ENCODE data around the gene LIMK2. TPM values are rescaled to one million over a fixed set of nuclear protein-coding genes. Genes with fewer than 3 reads are reported as not detected.
"Not testable (repeated sequence)": the region's sequence is repeated elsewhere in the genome, so short reads cannot be mapped to it uniquely, and the experiment has no call there.

LIMK2 gene
- 49.9 and 58.0 TPM in 2 replicates for total RNA-seq (2014; rRNA removed; shearing (Covaris generic))

DNA sequence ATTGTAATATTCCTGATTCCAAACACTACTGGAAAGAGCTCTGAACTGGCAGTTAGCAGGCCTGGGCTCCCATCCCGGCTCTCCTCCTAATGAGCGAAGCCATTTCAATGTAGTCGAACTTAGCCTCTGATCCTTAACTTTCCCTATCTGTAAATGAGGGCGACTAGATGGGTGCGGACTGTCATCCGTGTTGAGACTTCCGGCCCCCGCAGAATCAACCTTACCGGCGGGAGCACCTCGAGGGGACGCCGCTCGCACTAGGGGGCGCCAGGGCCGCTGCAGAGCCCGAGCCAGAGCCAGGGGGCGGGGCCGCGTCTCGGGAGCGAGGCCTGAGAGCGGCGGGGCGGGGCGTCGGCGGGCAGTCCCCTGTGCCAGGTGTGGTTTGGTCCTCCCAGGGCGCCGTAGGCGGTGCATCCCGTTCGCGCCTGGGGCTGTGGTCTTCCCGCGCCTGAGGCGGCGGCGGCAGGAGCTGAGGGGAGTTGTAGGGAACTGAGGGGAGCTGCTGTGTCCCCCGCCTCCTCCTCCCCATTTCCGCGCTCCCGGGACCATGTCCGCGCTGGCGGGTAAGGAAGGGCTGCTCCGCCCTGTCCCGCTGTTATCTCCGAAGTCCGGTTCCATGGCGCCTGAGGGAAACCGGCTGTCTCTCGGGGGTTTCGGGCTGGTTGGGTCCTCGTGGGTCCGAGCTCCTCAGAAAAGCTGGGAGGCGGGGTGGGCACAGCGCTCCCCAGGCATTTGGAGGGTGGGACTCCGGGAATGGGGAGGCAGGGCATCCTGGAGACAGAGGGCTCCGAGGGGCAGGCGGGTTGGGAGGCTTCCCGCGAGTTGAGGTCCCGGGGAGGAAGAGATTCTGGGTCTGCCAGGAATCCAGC is at the start of gene LIMK2:
TSS of gene LIMK2 (plus strand) at position 437 of the 869 bp plus-strand sequence. CDS start at position 548, 111 bp downstream.
- DNase-seq (ENCODE audit: low spot score), result peak; percentile 87
- in situ Hi-C loops (cut with HindIII; ENCODE audit: low sequenced_read_pairs), result no loop called here

DNA sequence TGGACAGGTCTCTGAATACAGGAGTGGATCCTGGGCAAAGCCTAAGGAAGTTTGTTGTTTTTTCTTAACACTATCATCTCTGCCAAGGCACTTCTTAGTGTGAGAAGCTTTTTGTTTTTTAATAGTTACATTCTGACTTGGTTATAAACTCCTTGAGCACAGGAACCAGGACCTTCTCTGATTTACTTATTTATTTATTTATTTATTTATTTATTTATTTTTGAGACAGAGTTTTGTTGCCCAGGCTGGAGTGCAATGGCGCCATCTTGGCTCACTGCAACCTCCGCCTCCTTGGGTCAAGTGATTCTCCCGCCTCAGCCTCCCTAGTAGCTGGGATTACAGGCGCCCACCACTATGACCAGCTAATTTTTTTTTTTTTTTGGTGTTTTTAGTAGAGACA is 41.1 kb upstream of the LIMK2 start:
- in situ Hi-C loops (cut with HindIII; ENCODE audit: low sequenced_read_pairs), result loop anchor here (5.0 kb wide), 1 partner anchor 54 kb away; no protein-coding TSS in a partner anchor
- DNase-seq (ENCODE audit: low spot score), result no peak

DNA sequence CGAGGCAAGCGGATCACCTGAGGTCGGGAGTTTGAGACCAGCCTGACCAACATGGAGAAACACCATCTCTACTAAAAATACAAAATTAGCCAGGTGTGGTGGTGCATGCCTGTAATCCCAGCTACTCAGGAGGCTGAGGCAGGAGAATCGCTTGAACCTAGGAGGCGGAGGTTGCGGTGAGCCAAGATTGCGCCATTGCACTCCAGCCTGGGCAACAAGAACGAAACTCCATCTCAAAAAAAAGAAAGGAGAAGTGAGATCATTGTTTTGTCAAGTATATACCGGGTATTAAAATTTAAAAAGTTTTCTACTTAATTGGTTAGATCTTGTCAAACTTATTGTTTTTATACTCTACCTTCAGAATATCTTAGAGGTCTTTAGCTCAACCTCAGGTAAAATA is 40.4 kb upstream of the LIMK2 start:
- in situ Hi-C loops (cut with HindIII; ENCODE audit: low sequenced_read_pairs), result loop anchor here (5.0 kb wide), 1 partner anchor 54 kb away; no protein-coding TSS in a partner anchor
- DNase-seq (ENCODE audit: low spot score), result not testable (repeated sequence)

DNA sequence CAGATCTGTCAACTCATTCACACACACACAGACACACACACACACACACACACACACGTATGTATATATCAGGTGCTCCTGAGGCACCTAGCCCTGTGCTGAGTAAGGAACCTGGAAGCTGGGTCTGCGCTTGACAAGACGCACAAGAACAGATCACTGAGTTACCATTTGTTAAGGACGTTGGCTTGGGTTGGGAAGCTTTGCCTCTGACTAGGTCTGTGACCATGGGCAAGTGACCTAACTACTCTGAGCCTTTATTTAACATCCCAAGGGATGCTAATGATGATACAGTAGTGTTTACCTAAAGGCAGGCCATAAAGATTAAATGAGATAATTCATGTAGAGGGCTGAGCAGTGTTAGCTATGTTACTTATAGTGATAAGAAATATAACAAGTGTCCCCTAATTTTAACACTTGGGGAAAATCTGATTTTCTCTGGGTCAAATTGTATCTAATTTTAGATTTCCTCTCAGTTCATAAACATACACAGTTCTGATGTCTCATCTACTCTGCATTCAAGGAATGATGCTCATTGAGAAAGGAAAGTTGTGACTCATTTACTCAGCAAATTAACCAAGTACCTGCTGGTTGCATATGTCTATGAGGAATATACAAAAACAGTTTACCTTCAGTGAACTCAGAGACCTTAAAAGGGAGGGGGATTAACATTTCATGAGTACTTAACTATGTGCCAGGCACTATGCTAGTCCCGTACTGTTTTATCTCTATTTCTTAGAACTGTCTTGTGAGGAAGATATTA is 38.5 kb upstream of the LIMK2 start:
- DNase-seq (ENCODE audit: low spot score), result no peak
- in situ Hi-C loops (cut with HindIII; ENCODE audit: low sequenced_read_pairs), result loop anchor here (5.0 kb wide), 1 partner anchor 56 kb away; no protein-coding TSS in a partner anchor

DNA sequence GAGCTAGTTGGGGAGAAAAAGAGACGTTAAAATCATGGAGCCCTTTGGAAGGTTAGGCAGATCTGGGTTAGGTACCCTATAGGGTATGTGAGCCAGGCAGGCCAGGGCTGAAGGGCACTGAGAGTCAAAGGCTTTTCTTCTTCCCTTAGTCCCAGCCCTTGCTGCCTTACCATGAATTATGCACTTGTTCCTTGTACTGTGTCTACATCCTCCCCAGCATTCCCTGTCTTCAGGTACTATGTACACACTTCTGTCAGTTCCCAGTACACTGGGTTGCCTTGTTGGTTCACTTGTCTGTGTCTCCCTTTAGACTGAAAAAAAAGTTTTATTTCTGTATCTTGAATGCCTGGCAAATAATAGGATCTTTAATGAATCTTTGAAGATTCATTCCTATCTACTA is 35.2 kb upstream of the LIMK2 start:
- in situ Hi-C loops (cut with HindIII; ENCODE audit: low sequenced_read_pairs), result no loop called here
- DNase-seq (ENCODE audit: low spot score), result no peak

DNA sequence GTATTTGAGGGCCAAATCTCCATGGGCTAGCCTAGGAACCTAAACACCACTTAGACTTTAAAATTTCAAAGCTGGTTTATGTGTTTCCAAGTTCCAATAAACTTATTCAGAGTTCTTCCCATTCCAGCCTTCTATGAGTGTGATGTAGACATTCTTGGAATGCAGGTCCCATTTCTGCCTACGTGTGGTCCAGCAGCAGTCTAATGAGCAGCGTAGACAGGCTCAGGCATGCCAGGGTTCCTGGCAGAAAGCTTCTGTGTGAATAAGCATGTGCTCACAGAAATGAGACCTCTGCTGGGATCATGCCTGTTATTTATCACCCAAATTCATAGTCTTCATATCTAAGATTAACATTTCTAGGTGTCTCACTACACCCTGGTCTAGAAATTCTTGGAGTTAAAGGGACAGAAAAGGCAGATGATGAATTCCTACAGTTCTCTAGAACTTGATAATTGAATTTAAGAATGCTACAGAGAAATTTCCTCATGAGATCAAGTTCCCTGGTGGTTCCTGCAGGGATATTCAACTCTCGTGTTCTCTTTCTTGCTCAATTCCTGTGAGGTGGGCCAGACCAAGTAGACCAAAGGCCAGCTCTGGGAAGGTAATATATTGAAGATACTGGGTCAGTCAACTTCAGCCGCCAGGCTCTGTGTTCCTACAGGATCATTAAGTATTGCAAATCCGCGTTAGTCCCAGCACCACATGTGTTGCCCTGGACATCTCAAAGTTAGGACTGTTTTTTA is 34.5 kb upstream of the LIMK2 start:
- DNase-seq (ENCODE audit: low spot score), result no peak
- in situ Hi-C loops (cut with HindIII; ENCODE audit: low sequenced_read_pairs), result no loop called here

DNA sequence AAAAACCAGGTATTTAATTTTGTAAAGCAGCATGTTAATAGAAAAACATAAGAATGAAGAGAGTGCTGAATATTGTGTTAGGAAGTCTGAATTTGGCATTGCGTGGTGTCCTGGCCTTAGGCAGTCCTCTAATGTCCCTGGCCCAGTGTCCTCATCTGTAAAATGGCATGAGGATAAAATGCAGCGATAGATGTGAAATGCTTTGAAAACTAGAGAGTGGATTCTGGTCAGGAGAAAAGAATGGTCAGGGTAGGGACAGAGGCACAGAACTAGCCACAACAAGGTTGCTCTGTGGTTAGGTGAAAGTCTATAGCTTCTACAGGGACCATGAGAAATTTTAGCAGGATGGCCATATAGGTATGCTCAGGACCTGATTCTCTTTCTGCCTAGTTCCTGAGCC is 33.2 kb upstream of the LIMK2 start:
- DNase-seq (ENCODE audit: low spot score), result no peak
- in situ Hi-C loops (cut with HindIII; ENCODE audit: low sequenced_read_pairs), result no loop called here

DNA sequence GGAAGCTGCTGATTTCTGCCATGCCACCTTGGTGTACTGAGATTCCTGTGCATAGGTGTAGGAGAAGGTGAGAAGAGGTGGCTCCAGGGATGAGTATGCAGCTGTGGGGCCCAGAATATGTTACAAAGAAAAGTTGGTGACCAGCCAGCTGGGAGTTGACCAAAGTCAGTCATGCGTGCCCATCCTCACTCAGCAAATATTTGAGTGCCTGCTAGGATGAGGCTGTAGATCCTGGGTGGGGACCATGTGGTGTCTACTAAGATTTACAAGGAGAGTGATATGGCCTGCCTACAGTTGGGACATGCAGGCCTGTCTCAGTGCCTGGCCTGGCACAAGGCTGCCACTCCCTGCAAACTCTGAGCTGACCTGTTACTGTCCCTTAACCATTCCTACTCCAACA is 32.8 kb upstream of the LIMK2 start:
- in situ Hi-C loops (cut with HindIII; ENCODE audit: low sequenced_read_pairs), result no loop called here
- DNase-seq (ENCODE audit: low spot score), result no peak

DNA sequence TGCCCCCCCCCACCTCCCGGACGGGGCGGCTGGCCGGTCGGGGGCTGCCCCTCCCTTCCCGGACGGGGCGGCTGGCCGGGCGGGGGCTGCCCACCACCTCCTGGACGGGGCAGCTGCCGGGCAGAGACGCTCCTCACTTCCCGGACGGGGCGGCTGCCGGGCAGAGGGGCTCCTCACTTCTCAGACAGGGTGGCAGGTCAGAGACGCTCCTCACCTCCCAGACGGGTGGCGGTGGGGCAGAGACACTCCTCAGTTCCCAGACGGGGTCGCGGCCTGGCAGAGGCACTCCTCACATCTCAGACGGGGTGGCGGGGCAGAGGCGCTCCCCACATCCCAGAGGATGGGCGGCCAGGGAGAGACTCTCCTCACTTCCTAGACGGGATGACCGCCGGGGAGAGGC is 28.1 kb upstream of the LIMK2 start:
- in situ Hi-C loops (cut with HindIII; ENCODE audit: low sequenced_read_pairs), result no loop called here
- DNase-seq (ENCODE audit: low spot score), result no peak

DNA sequence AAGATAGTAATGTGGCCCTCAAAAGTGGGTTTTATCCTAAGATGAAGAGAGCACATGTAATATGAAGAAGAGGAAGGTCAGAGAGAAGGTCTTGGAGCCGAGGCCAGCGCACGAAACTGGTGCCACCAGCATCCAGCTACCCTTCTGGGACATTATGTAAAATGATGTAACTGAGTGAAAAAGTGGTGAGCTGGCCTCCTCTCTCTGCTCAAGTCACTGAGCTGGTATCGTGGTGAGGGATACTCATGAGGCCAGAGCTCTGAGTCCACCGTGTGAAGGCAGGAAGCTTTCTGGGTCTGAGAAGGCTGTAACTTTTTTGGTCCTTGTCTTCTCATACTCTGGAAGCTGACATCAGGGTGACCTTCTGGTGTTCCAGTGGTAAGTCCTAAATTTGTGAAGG is 27.0 kb upstream of the LIMK2 start:
- no peak for DNase-seq (ENCODE audit: low spot score)
- in situ Hi-C loops (cut with HindIII; ENCODE audit: low sequenced_read_pairs), result no loop called here

DNA sequence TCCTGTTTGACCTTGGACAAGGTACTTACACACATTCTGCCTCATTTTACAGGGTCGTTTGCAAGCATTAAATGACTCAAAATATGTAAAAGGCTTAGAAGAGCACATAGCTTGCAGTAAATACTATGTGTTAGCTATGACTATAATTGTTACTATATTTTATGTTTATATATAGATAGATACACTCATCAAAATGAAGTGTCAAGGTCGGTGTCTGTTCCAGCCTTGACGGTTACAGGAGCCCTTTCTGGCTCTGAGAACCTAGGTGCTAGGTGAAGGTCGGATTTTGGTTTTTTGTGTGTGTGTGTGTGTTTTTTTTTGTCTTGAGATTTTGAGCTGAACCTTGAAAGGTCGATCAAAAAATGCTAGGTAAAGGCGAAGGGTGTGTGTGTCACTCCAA is 24.5 kb upstream of the LIMK2 start:
- in situ Hi-C loops (cut with HindIII; ENCODE audit: low sequenced_read_pairs), result no loop called here
- DNase-seq (ENCODE audit: low spot score), result no peak

DNA sequence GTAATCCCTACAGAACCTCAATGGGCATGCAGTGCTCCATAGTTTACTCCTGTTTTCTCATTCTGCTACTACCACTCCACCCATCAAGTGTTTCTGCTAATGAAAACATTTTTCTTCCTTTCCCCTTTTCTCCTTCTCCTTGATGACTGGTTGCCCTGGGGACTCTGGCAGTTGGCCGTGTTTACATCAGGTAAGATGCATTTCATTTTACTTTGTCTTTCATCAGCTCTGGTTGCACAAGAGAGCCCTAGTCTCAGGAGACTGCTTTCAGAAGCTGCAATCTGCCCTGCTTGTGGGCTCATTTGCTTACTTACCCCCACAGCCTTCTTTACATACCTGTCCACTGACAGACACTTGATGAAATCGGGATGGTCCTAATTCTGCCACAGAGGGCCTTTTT is 19.6 kb upstream of the LIMK2 start:
- DNase-seq (ENCODE audit: low spot score), result no peak
- in situ Hi-C loops (cut with HindIII; ENCODE audit: low sequenced_read_pairs), result no loop called here

DNA sequence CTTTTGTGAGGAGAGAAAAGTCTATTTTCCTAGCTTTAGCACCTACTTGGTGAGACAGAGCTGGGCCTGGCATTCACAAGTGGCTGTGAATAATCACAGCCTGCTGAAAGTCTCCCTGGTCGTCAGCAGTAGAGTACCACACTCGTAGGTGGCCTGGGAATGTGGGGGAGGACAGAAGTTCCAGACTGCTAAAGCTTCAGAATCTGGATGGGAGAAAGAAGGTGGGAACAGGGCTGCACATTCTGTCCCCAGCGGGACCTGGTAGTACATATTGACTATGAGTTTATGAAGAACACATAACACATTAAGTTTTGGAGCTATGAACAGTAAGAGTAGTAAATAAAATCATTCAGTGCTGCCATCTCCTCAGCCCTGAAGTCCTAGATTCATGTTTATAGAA is 19.0 kb upstream of the LIMK2 start:
- in situ Hi-C loops (cut with HindIII; ENCODE audit: low sequenced_read_pairs), result no loop called here
- DNase-seq (ENCODE audit: low spot score), result no peak

DNA sequence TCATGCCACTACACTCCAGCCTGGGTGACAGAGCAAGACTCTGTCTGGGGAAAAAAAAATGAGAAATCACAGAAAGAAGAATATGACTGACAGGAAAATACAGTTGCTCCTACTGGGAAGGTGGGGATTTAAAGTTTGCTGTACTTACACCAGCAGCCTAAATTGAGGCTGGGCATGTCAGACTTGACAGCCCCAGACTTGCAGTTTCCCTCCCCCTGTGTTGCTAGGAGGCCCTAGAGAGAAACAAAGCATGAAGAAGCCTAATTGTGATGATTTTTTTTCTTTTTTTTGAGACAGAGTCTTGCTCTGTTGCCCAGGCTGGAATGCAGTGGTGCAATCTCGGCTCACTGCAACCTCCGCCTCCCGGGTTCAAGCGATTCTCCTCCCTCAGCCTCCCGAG is 17.4 kb upstream of the LIMK2 start:
- in situ Hi-C loops (cut with HindIII; ENCODE audit: low sequenced_read_pairs); DNase-seq (ENCODE audit: low spot score): not testable (repeated sequence)

DNA sequence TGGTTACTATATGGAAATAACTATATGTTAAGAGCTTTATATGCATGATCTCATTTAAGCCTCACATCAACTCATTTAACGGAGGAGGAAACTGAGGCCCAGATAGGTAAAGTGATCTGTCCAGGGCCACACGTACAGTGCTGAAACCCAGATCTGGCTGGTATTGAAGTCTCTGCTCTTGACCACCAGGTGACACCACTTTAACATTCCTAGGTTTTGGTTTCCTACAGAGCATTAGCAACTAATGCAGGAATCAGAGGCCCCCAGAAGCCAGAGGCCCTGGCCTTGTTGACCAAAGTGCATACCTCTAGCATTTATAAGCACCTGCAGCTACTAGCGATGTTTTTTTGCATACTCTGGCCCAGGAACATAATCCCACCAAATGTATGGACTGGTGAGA is 12.9 kb upstream of the LIMK2 start:
- in situ Hi-C loops (cut with HindIII; ENCODE audit: low sequenced_read_pairs), result no loop called here
- DNase-seq (ENCODE audit: low spot score), result peak; percentile 12

DNA sequence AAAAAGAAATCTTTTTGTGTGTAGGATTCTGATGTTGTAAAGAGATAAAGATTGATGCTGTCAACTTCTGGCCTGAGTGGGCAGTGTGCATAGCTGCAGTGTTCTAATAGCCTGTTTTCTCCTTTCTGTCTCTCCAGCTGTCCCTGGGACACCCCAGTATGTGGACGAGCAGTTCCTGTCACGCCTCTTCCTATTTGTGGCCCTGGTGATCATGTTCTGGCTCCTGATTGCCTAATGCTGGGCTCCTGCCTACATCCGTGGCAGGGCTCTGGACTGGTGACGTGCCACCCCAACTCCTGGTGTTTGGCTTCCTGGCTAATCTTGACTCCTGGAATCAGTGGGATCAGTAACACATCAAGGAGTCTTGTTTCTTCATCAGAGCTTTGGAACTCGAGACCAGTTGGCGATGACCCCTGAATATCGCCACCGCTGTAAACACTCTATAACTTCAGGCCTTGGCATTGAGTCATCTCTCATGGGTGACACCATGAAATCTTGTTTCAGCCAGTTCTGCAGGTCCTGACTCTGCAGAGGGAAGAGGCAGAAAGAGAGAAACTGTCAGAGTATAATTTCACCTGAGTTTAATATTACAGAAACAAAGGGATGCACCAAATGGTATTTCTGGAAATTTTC is 7.6 kb upstream of the LIMK2 start:
- DNase-seq (ENCODE audit: low spot score); in situ Hi-C loops (cut with HindIII; ENCODE audit: low sequenced_read_pairs): not testable (repeated sequence)

DNA sequence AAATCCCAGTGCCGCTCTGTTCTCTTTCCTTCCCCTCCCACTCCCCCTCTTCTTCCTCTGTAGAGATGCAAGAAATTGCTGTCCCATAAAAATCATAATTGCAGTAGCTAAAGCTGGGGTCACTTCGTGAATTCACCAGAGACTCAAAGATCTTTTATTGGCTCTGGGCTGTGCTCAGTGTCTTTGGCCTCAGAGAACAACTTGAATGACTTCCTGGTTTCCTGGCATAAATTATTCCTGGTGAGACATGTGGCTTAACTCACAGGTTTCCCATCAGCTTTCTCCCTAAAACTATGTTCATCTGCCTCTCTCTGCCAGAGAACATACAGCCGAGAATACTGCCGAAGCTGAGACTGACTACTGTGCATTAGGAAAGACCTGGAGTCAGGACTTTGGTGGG is 7.0 kb upstream of the LIMK2 start:
- in situ Hi-C loops (cut with HindIII; ENCODE audit: low sequenced_read_pairs); DNase-seq (ENCODE audit: low spot score): not testable (repeated sequence)

DNA sequence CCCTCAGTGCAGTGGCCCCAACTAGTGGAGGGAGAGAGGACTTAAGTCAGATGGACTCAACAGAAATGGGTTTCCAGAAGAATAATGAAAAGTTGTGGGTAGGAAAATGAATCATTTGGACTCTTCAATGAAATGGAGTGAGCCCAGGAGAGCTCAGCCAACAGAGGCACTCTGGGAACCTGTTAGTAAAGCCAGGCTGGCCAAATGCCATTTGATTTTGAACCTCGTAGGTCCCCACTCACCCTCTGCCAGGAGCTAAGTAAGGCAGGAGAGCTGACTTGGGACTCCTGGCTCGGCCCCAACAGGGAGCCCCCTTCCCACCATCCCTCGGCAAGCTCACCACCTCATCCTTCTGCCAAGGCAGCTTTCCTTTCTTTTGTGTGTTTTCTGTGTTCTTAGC is 5.6 kb upstream of the LIMK2 start:
- peak; percentile 14 for DNase-seq (ENCODE audit: low spot score)
- in situ Hi-C loops (cut with HindIII; ENCODE audit: low sequenced_read_pairs), result not testable (repeated sequence)
